MG63 (cell line): ENCODE results near the gene PLOD3. TPM values are rescaled to one million over a fixed set of nuclear protein-coding genes. Genes with fewer than 3 reads are reported as not detected.
A peak's percentile ranks its signal among the peaks of the same experiment; 100 is the strongest.
"Not testable (repeated sequence)": the region's sequence is repeated elsewhere in the genome, so short reads cannot be mapped to it uniquely, and the experiment has no call there.

Source experiments
- DNase-seq: peaks from one replicate; pipeline ENCODE4 v3.0.0-alpha.2; 2020
- H3K27me3 ChIP-seq: fragments of 250-450 bp; sonication (Bioruptor Pico); 2 replicates; pipeline ENCODE4 v1.5.1; 2020; ENCODE audit warnings: mild to moderate bottlenecking, moderate library complexity
- H3K36me3 ChIP-seq: fragments of 250-450 bp; sonication (Bioruptor Pico); 2 replicates; pipeline ENCODE4 v1.5.1; 2020; ENCODE audit warnings: mild to moderate bottlenecking, moderate library complexity
- H3K4me3 ChIP-seq: fragments of 250-450 bp; sonication (Bioruptor Pico); 2 replicates; pipeline ENCODE4 v1.5.1; 2020; ENCODE audit warnings: mild to moderate bottlenecking, moderate library complexity
- H3K9me3 ChIP-seq: fragments of 250-450 bp; sonication (Bioruptor Pico); 2 replicates; pipeline ENCODE4 v1.5.1; 2020; ENCODE audit warnings: mild to moderate bottlenecking, moderate library complexity
- total RNA-seq: library from RNA; depleted of rRNA; stranded (reverse); fragments of >200 nt; shearing (Covaris generic); gene quantifications from 2 replicates; pipeline ENCODE4 v1.2.3, GENCODE V29; 2014; ENCODE audit warnings: low replicate concordance; rRNA removed

The PLOD3 gene, protein sequence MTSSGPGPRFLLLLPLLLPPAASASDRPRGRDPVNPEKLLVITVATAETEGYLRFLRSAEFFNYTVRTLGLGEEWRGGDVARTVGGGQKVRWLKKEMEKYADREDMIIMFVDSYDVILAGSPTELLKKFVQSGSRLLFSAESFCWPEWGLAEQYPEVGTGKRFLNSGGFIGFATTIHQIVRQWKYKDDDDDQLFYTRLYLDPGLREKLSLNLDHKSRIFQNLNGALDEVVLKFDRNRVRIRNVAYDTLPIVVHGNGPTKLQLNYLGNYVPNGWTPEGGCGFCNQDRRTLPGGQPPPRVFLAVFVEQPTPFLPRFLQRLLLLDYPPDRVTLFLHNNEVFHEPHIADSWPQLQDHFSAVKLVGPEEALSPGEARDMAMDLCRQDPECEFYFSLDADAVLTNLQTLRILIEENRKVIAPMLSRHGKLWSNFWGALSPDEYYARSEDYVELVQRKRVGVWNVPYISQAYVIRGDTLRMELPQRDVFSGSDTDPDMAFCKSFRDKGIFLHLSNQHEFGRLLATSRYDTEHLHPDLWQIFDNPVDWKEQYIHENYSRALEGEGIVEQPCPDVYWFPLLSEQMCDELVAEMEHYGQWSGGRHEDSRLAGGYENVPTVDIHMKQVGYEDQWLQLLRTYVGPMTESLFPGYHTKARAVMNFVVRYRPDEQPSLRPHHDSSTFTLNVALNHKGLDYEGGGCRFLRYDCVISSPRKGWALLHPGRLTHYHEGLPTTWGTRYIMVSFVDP
- total RNA-seq: 25.6 and 53.1 TPM in 2 replicates

DNA sequence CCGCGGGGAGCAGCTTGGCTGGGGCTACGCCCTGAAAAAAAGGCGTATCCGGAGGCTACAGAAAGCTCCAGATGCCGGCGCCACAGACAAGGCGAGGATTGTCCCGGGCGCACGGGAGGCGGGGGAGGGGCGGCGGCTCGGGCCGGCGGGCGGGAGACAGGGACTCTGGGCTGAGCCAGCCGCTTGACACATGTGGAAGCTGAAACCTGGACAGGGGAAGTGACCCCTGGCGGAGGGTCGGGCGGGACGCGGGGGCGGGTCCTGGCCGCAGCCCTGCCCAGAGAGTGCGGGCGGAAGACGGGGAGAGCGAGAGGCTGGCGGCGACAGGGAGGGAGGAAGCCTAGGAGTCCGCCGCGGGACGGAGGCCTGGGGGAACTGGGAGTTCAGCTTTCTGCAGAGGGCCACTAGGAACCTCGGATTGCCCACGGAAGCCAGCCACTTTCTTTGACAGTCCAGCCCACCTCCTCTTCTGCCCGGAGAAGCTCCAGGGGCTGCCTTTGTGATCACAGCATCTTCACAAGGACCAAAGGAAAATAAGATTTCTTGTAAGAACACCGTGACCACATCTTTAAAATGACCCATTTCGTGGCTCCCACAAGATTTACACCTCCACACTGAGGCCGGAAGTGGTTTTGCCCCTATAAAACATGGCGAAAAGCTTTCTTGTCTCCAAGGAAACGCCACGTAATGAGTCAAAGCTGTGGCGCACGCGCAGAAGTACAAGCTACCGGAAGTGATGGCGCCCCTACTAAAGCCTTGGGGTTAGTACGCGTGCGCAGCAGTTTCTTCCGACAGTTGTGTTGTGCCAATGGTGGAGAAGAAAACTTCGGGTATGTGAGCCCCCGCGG, at the start of gene PLOD3, which contains the start of gene ZNHIT1:
TSS of gene PLOD3 (minus strand) at position 194 of the 848 bp plus-strand sequence. CDS start 307 bp downstream, outside the sequence.
TSS of gene ZNHIT1 (plus strand) at position 778 of the 848 bp plus-strand sequence. CDS start at position 809, 31 bp downstream.
- H3K4me3 ChIP-seq: peak within 1 kb of the TSS; percentile 84
- DNase-seq: peak; percentile 87
- no peaks in the 10 kb centered on the region for H3K9me3 ChIP-seq
- peaks cover 8% of the 10 kb centered on the region for H3K36me3 ChIP-seq
- no peaks in the 10 kb centered on the region for H3K27me3 ChIP-seq

DNA sequence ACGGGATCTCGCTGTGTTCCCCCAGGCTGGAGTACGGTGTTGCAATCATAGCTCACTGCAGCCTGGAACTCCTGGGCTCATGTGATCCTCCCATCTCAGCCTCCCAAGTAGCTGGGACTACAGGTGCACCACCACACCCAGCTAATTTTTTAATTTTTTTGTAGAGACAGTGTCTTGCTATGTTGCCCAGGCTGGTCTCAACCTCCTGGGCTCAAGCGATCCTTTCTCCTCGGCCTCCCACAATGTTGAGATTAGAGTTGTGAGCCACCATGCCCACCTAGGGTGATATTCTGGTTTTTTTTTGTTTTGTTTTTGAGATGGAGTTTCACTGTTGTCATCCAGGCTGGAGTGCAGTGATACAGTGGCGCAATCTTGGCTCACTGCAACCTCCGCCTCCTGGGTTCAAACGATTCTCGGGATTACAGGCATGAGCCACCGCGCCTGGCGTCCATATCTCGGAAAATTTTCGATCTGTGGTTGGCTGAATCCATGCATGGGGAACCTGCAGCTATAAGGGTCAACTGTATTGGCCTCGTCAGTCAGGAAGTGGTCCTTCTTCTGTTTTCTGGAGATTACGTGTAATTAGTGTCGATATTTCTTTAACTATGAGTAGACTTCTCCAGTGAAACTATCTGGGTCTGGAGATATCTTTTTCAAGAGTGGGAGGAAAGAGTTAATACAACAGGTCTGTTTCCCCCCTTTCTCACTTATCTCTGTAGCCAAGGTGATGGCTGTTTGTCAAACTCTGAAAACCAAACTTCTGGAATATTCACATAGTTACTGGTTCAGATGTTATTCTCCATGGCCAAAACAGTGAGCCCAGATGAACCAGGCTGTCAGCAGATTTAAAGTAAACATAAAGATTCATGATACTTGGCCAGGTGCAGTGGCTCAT, 48.5 kb upstream of the PLOD3 start:
- no peak for DNase-seq
- Histone ChIP-seq H3K4me3 (no peak overlapping the region), H3K36me3 (no peaks in the 10 kb centered on the region), H3K9me3 (no peaks in the 10 kb centered on the region), H3K27me3 (no peaks in the 10 kb centered on the region)

DNA sequence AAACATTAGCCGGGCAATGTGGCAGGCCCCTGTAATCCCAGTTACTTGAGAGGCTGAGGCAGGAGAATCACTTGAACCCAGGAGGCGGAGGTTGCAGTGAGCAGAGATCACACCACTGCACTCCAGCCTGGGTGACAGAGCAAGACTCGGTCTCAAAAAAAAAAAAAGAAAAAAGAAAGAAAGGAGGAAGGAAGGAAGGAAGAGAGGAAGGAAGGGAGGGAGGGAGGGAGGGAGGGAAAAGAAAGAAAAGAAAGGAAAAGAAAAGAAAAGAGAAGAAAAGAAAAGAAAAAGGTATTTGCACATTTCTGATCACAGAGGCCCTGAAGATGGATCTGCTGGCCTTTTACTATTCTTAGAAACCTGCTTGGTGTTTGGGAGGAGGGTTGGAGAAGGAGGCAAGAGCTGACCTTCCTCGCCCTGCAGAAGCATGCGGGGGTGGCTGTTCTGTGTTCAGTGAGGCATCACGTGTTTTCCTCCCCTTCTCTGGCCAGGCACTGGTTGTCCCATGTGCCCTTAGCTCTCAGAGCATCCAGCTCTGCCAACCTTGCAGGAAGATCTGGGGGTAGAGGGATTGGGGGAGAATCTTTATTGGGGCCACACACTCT, 46.8 kb upstream of the PLOD3 start:
- DNase-seq, H3K27me3 ChIP-seq, H3K36me3 ChIP-seq, H3K4me3 ChIP-seq, H3K9me3 ChIP-seq: not testable (repeated sequence)

DNA sequence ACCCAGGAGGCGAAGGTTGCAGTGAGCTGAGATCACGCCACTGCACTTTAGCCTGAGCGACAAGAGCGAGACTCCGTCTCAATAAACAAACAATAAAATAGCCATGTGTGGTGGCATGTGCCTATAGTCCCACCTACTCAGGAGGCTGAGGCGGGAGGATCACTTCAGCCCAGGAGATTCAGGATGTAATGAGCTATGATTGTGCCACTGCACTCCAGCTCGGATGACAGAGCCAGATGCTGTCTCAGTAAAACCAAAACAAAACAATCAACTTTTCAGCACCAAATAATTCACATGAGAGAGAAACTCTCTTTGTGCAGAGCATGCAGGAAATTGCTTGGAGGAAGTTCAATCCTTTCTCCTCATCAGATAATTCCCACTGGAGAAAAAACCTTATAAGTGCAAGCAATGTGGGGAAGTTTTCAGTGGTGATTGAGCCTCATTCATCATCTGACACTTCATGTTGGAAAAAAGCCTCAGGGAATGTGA, 40.9 kb upstream of the PLOD3 start:
- no peak for DNase-seq
- no peak overlapping the region for H3K4me3 ChIP-seq
- no peaks in the 10 kb centered on the region for H3K27me3 ChIP-seq
- H3K36me3 ChIP-seq: no peaks in the 10 kb centered on the region
- no peaks in the 10 kb centered on the region for H3K9me3 ChIP-seq

DNA sequence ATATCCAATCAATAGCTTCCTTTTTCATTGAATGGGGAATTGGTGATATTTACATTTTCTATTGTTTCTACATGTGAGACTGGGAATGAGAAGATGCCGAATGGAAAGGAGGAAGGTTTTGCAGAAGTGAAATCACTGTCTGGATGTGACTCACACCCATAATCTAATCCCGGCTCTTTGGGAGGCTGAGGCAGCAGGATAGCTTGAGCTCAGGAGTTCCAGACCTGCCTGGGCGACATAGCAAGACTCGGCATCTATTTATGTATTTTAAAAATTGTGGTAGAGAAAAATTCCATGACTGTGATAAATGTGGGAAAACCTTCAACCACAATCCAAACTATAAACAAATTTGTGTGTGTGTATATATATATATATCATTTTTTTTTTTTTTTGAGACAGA, 38.4 kb upstream of the PLOD3 start:
- H3K36me3 ChIP-seq: no peaks in the 10 kb centered on the region
- no peaks in the 10 kb centered on the region for H3K27me3 ChIP-seq
- no peaks in the 10 kb centered on the region for H3K9me3 ChIP-seq
- no peak overlapping the region for H3K4me3 ChIP-seq
- peak; percentile 15 for DNase-seq

DNA sequence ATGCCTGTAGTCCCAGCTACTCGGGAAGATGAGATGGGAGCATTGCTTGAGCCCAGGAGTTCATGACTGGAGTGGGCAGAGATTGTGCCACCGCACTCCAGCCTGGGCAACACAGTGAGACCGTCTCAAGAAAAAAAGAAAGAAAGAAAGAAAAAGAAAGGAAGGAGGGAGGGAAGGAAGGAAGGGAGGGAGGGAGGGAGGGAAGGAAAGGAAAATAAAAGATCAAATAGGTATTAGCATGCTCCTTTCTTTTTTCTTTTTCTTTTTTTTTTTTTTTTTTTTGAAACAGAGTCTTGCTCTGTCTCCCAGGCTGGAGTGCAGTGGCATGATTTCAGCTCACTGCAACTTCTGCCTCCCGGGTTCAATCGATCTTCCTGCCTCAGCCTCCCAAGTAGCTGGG, 35.8 kb upstream of the PLOD3 start:
- H3K4me3 ChIP-seq: not testable (repeated sequence)

DNA sequence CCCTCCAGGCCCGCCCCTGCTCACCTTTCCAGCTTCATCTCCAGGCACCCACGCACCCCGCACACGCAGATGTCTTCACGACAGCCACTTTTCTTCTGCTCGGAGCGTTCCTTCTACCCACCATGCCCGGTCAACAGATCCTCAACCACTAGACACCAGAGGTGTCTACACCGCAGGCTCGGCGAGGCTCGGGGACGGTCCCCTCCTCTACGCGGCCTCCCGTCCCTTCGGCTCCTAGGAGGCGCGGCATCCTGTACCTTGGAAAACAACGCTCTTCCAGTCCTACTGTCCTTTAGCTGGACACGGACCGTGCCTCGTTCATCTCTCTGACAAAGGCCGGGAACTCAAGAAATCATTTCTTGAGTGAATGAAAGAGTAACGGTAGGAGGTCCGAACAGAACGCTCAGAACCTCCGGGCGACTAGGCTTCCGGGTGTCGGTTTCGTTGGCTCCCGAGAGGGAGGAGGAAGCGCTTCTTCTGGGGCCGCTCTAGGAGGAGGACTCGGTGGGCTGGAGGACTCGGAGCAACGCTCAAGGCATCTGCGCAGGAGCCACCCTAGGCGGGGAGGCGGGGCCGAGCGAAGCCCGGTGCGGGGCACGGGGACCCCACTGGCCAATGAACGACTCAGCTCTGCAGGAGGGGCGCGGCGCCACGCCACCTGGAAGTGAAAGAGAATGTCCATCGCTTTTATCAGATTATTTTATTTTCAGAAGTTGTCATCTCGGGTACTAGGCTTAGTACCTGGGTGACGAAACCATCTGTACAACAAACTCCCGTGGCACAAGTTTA, 34.7 kb upstream of the PLOD3 start:
- Histone ChIP-seq H3K27me3 (no peaks in the 10 kb centered on the region), H3K9me3 (no peaks in the 10 kb centered on the region), H3K36me3 (no peaks in the 10 kb centered on the region), H3K4me3 (peak overlapping the region; percentile 90)
- peak; percentile 97 for DNase-seq

More for the DNA sequence above, 35.8 kb upstream of the PLOD3 start:
- not testable (repeated sequence) for H3K9me3 ChIP-seq, DNase-seq, H3K27me3 ChIP-seq, H3K36me3 ChIP-seq

DNA sequence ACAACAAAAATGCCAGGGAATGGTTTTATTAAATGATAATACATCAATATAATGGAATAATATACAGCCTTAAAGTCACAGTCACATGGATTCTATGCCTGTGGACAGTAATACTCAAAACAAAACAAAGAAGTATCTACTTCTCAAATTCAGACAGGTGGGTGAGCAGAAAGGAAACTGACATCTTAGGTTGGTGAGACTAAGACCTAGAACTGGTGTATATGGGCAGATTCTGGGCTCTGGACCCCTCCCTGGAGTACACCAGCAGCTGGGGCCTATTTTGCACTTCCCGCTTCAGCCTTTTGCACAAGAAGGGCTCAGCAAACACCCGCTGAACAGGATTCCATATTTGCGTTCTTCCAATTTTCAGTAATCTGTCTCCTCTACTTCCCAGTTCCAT, 32.9 kb upstream of the PLOD3 start:
- no peak overlapping the region for H3K4me3 ChIP-seq

DNA sequence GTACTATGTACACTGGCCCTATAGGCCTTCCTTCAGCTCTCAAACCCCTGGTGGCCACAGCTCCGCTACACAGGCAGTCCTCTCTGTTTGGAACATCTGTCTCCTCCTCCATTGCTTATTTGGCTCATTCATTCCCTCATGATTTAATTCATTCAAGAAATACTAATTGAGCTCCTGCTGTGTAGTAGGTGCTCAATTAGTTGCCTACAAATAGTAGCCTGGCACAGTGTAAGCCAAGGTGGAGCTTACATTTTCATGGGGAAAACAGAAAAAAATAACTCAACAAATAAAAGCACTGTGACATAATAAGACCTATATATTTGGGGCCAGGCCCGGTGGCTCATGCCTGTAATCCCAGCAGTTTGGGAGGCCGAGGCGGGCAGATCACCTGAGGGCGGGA, 30.9 kb upstream of the PLOD3 start:
- Histone ChIP-seq H3K27me3 (no peaks in the 10 kb centered on the region), H3K4me3 (no peak overlapping the region), H3K9me3 (no peaks in the 10 kb centered on the region), H3K36me3 (peaks cover 7% of the 10 kb centered on the region; the same call in 1 of the 2 replicates)
- DNase-seq: no peak

More for the DNA sequence above, 32.9 kb upstream of the PLOD3 start:
- H3K36me3 ChIP-seq: 0 out of 2 replicates have a peak, but pooled peaks cover 4% of the 10 kb centered on the region
- H3K9me3 ChIP-seq: no peaks in the 10 kb centered on the region
- no peak for DNase-seq
- no peaks in the 10 kb centered on the region for H3K27me3 ChIP-seq

DNA sequence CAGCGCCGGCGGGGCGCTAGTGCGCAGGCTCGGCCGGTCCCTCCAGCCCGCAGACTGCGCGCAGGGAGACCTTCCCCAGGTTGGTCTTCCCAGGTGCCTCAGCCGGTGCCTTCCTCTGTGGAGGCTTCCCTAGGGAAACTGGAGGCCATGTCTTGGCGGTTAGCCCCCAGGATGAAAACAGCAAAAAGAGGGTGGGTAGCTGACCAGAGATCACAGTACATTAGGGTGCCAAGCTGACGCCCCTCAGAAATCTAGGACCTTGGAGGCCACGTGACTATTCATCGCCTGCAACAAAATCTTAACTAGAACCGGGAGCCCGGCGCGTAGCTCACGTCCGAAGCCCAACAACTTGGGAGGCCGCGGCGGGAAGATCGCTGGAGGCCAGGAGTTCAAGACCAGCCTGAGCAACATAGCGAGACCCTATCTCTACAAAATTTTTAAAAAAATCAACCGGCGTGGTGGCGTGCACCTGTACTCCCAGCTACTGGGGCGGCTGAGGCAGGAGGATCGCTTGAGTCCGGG, 27.8 kb upstream of the PLOD3 start:
- peaks cover 7% of the 10 kb centered on the region; the same call in 1 of the 2 replicates for H3K36me3 ChIP-seq
- no peak for DNase-seq
- peak overlapping the region; percentile 90 for H3K4me3 ChIP-seq
- no peaks in the 10 kb centered on the region for H3K27me3 ChIP-seq
- no peaks in the 10 kb centered on the region for H3K9me3 ChIP-seq

DNA sequence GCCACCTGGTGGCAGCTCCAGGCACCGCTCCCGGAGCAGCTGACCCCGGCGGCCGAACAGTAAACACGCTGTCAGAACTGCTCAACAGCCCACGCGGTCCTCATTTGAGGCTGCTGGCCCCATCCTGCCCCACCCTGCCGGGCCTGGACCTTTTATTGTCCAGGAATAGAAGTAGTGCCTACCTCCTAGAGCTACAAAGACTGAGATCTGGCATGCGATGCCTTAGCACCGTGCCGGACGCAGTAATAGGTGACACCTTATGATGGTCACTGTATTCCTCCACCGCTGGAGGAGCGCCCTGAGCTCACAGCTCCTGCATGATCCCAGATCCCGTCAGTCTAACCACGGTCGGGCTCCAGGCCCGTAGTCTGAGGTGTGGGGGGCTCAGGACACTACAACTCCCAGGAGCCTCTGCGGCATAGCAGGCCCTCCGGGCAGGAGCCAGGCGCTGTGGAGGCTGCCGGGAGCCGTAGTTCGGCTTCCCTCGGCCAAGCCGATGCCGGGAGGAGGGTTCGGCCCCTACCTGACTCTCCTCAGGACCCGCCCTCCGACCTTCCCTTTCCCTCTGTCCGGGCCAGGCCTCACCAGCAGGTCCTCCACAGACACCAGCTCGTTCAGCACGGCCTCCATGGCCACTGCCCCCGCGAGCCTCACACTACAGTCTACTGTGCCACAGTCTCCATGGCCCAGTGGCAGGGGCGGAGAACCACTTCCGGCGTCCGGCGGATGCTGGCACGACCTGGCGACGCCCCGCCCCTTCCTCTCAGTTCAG, 27.2 kb upstream of the PLOD3 start, which contains the start of gene FIS1:
TSS of gene FIS1 (minus strand) at position 707 of the 772 bp plus-strand sequence. CDS start at position 630, 77 bp downstream.
- peak; percentile 88 for DNase-seq
- no peaks in the 10 kb centered on the region for H3K27me3 ChIP-seq

DNA sequence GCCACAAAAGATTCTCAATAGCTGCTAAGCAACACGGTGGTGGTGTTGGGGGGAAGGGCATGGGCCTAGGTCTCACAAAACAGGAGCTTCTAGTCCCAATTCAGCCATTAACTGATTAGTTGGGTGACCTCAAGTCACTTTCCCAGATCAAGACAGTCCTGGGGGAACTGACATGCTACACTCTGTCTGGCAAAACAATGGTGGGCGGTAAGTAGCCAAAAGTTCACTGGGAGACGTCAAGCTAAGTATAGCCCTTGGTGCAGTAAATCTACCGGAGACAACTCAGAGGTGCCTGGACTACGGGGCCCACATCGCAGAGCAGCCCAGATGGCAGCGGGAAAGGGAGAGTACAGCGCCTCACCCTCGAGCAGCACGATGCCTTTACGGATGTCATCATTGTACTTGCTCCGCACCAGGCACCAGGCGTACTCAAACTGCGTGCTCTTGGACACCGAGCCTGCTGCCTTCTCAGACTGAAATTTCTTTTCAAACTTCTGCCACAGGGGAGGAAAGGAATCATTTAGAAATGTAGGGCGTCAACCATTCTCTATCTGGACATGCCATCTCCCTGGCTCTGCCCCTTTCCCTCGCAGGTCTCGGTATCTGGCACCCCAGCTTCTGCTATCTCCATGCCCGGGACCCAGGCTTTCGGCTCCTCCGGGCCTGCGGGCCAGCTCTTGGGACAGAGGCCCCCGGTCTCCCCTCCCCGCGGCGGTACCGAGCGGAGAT, 26.4 kb upstream of the PLOD3 start:
- Histone ChIP-seq H3K36me3 (peaks cover 7% of the 10 kb centered on the region; the same call in 1 of the 2 replicates), H3K9me3 (no peaks in the 10 kb centered on the region), H3K4me3 (peak overlapping the region; percentile 90), H3K27me3 (no peaks in the 10 kb centered on the region)
- no peak for DNase-seq

More for the DNA sequence above, 27.2 kb upstream of the PLOD3 start, which contains the start of gene FIS1:
- Histone ChIP-seq H3K9me3 (no peaks in the 10 kb centered on the region), H3K4me3 (peak within 1 kb of the TSS; percentile 90), H3K36me3 (peaks cover 7% of the 10 kb centered on the region; the same call in 1 of the 2 replicates)
